Measurements from ENCODE around the gene HPN.

Gene HPN

GRCh38 chr19:35108730-35109129, 67.2 kb downstream of the HPN start:
- DNase-seq = no peak

GRCh38 chr19:35109395-35110112, 68.0 kb downstream of the HPN start:
- DNase-seq = peak; percentile 64

- DNase-seq = no peak
Measured at GRCh38 chr19:35110974-35111373, 69.5 kb downstream of the HPN start.

DNA sequence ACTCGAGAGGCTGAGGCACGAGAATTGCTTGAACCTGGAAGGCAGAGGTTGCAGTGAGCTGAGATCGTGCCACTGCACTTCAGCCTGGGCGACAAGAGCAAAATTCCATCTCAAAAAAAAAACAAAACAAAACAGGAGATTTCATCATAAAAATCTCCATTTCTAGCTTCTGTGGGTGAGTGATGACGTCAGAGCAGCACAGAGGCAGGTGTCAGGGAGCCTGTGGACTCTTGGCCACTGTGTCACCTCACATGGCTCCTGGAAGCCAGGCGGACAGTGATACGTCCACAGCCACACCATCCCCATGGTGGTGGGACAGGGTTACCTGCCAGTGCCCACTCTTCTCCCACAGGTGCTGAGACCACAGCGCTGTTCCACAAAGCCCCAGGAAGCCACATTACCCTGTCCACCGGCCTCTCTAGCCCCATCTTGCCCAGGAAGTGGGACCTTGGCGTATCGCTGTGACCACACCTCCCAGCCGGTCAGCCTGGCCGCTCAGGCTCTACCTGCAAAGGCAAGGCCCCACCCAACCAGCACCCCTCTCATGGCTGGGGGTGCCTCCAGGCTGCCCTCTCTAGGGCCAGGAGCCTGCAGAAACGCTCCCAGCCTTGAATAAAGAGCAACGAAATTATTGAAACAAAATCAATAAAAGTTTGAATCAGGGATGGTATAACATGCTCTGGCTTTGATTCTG, 71.6 kb downstream of the HPN start:
- DNase-seq = no peak

- peak; percentile 79 for DNase-seq
Measured at GRCh38 chr19:35114353-35115176, 73.0 kb downstream of the HPN start.

DNA sequence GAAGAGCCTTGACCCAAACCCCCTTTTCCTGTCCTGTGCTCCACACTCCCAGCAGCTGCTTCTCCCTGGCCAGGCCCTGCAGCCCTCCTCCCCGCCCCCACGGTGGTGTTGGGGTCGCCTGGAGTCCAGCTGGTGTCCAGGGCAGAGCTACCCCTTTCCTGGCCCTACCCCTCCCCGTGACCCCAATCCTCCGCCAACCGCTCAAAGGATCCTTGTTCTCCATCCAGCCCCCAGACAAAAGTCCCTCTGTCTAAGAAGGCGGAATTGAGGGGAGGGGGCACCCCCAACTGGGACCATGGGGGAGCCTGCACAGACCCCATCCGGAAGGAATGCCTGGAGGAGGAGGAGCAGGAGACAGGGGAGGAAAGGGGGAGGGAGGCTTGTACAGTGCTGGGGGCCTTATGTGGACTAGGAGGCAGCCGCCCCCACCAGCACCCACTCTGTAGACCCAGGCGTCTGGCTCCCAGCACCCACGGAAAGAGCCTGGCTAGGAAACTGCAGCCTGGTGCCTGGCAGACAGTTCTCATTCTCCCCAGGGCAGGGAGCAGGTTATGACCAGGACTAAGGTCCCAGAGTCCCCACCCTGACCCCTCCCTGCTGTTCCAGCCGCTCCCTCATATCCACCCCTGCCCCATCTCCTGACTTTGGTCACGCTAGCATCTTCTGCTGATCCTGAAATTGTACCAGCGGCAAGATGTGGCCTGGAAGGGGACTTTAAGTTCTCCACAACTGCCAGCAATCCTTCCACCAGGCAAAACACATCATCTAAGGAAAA, 73.8 kb downstream of the HPN start, which contains the start of gene FXYD3:
Gene FXYD3, plus strand, starts transcription at position 647 of the 775 bp plus-strand sequence. CDS start 3,554 bp downstream, outside the sequence.
- no peak for DNase-seq
